A673 (cell line): ENCODE measurements around the gene SMOC2.

Source experiments
- CTCF ChIP-seq: fragments of 300-800, 200-600 bp; sonication (generic); conservative IDR thresholded peaks from 2 replicates; pipeline ENCODE4 v1.5.1; 2017; ENCODE audit warnings: low read depth, mild to moderate bottlenecking, antibody characterized with exemption, low read length, moderate library complexity, mixed read lengths
- EZH2 ChIP-seq: fragments of 200-600 bp; sonication (generic); IDR thresholded peaks from 2 replicates; pipeline ENCODE4 v1.6.1; 2017; ENCODE audit warnings: borderline replicate concordance, low read depth, mild to moderate bottlenecking, mixed read lengths, antibody characterized with exemption, low read length; ENCODE audit not compliant: poor library complexity, severe bottlenecking

- TF ChIP-seq CTCF = no peak
- no peak for TF ChIP-seq EZH2
Measured at GRCh38 chr6:168415993-168416530, 24.9 kb upstream of the SMOC2 start.
